ENCODE data around the gene EPS15. TPM values are rescaled to one million over a fixed set of nuclear protein-coding genes. Genes with fewer than 3 reads are reported as not detected.
"Not testable (repeated sequence)": the region's sequence is repeated elsewhere in the genome, so short reads cannot be mapped to it uniquely, and the experiment has no call there.

The EPS15 gene
- total RNA-seq, 1 donor from 2014 or later: 37.1 TPM

GRCh38 chr1:51532853-51533252 is 13.8 kb upstream of the EPS15 start:
- H3K27me3 ChIP-seq (ENCODE audit: control insufficient read depth, insufficient read depth, low read length): no peaks in the 10 kb centered on the region
- TF ChIP-seq CTCF (IDR thresholded peaks at IDR 0.05; ENCODE audit: insufficient read depth, low read length, poor library complexity, severe bottlenecking): no peak
- DNase-seq (ENCODE audit: low read depth): no peak
- H3K4me3 ChIP-seq (ENCODE audit: low read depth, low read length): no peak overlapping the region
- no peaks in the 10 kb centered on the region for H3K36me3 ChIP-seq (ENCODE audit: control insufficient read depth, insufficient read depth, low read length)

GRCh38 chr1:51530447-51530846 is 11.4 kb upstream of the EPS15 start:
- H3K4me3 ChIP-seq (ENCODE audit: low read depth, low read length); DNase-seq (ENCODE audit: low read depth); H3K27me3 ChIP-seq (ENCODE audit: control insufficient read depth, insufficient read depth, low read length); H3K36me3 ChIP-seq (ENCODE audit: control insufficient read depth, insufficient read depth, low read length): not testable (repeated sequence)

GRCh38 chr1:51527144-51527543 is 8.1 kb upstream of the EPS15 start:
- no peak for DNase-seq (ENCODE audit: low read depth)
- H3K27me3 ChIP-seq (ENCODE audit: control insufficient read depth, insufficient read depth, low read length): no peaks in the 10 kb centered on the region
- TF ChIP-seq CTCF (IDR thresholded peaks at IDR 0.05; ENCODE audit: insufficient read depth, low read length, poor library complexity, severe bottlenecking): no peak
- H3K36me3 ChIP-seq (ENCODE audit: control insufficient read depth, insufficient read depth, low read length): no peaks in the 10 kb centered on the region
- no peak overlapping the region for H3K4me3 ChIP-seq (ENCODE audit: low read depth, low read length)

GRCh38 chr1:51526248-51526647 is 7.2 kb upstream of the EPS15 start:
- H3K27me3 ChIP-seq (ENCODE audit: control insufficient read depth, insufficient read depth, low read length): no peaks in the 10 kb centered on the region
- no peak overlapping the region for H3K4me3 ChIP-seq (ENCODE audit: low read depth, low read length)
- TF ChIP-seq CTCF (IDR thresholded peaks at IDR 0.05; ENCODE audit: insufficient read depth, low read length, poor library complexity, severe bottlenecking): no peak
- no peak for DNase-seq (ENCODE audit: low read depth)
- no peaks in the 10 kb centered on the region for H3K36me3 ChIP-seq (ENCODE audit: control insufficient read depth, insufficient read depth, low read length)

- no peak for TF ChIP-seq CTCF (IDR thresholded peaks at IDR 0.05; ENCODE audit: insufficient read depth, low read length, poor library complexity, severe bottlenecking)
- DNase-seq (ENCODE audit: low read depth): no peak
- Histone ChIP-seq H3K27me3 (ENCODE audit: control insufficient read depth, insufficient read depth, low read length) (no peaks in the 10 kb centered on the region), H3K4me3 (ENCODE audit: low read depth, low read length) (no peak overlapping the region), H3K36me3 (ENCODE audit: control insufficient read depth, insufficient read depth, low read length) (no peaks in the 10 kb centered on the region)
Measured at GRCh38 chr1:51525295-51525694, 6.2 kb upstream of the EPS15 start.

- no peak for TF ChIP-seq CTCF (IDR thresholded peaks at IDR 0.05; ENCODE audit: insufficient read depth, low read length, poor library complexity, severe bottlenecking)
- Histone ChIP-seq H3K36me3 (ENCODE audit: control insufficient read depth, insufficient read depth, low read length) (no peaks in the 10 kb centered on the region), H3K4me3 (ENCODE audit: low read depth, low read length) (no peak overlapping the region), H3K27me3 (ENCODE audit: control insufficient read depth, insufficient read depth, low read length) (no peaks in the 10 kb centered on the region)
- DNase-seq (ENCODE audit: low read depth): no peak
Measured at GRCh38 chr1:51524817-51525216, 5.8 kb upstream of the EPS15 start.

All from kidney epithelial cell (primary cell).